GM12874 (cell line): ENCODE data around the gene SLC9A3.

Source experiments
- CTCF ChIP-seq: IDR thresholded peaks from 2 replicates; pipeline ENCODE4 v1.5.1; 2011; ENCODE audit warnings: low read depth, mild to moderate bottlenecking, control low read depth, low read length, moderate library complexity; ENCODE audit not compliant: insufficient read depth

SLC9A3 gene

GRCh38 chr5:491119-491855 is 33.0 kb downstream of the SLC9A3 start:
- no peak for TF ChIP-seq CTCF

DNA sequence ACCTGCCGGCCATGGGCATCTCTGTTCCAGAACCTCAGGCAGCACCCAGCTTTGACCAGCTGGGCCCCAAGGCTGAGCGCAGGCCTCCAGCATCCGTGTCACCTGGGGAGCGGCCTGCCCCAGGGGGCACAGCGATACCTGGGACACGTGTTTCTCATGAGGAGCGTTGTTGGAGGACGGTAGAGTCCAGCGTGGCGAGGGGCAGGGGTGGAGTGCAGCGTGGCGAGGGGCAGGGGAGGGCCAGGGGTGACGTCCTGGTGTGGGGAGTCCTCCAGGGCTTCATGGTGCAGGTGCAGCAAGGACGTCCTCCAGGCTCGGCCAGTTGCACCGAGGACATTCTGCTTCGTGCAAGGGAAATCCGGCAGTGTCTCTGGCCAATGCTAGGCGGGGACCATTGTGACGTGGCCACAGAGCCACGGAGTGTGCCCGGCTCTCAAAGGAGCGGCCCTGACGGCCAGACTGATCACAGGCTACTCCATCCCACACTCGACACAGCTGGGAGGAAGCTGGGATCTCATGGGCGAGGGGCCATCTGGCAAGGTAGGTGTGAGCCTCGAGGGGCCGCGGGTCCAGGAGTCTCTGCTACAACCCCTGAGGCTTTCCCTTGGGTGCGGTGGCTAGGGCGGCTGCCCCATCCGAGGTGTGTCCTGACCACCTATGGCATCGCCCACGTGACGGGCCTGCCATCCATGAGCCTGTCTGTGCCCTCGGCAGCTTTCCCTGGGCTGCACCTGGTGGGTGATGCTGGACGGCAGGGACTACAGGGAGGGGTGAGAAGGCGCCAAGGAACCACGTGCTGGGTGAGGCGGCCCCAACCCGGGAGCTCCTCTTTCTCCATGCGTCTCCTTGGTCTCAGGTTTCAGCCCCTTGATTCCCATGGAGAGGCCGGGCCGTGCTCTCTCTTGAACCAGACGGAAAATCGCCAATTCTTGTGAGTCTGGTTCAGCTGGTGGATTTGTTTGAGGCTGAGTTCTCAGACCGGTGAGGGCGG is 33.8 kb downstream of the SLC9A3 start:
- TF ChIP-seq CTCF, result no peak

DNA sequence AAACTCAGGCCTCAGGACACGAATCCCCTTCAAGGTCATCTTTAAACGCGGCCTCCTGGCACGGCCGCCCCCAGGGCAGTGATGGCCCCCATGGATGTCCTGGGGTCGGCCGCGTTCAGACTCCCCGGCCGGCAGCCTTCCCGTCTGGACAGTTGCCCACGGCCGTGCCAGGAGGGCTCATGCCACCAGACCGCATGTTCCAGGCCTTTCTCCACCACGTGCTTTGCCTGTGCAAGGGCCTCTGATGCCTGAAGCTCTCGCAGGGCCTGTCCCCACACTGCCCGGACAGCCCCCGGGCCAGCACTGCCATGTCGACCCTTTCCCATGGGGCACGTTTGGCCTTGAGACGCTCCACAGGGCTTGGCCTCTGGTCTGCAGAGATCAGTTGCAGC is 34.6 kb downstream of the SLC9A3 start:
- TF ChIP-seq CTCF, result no peak

DNA sequence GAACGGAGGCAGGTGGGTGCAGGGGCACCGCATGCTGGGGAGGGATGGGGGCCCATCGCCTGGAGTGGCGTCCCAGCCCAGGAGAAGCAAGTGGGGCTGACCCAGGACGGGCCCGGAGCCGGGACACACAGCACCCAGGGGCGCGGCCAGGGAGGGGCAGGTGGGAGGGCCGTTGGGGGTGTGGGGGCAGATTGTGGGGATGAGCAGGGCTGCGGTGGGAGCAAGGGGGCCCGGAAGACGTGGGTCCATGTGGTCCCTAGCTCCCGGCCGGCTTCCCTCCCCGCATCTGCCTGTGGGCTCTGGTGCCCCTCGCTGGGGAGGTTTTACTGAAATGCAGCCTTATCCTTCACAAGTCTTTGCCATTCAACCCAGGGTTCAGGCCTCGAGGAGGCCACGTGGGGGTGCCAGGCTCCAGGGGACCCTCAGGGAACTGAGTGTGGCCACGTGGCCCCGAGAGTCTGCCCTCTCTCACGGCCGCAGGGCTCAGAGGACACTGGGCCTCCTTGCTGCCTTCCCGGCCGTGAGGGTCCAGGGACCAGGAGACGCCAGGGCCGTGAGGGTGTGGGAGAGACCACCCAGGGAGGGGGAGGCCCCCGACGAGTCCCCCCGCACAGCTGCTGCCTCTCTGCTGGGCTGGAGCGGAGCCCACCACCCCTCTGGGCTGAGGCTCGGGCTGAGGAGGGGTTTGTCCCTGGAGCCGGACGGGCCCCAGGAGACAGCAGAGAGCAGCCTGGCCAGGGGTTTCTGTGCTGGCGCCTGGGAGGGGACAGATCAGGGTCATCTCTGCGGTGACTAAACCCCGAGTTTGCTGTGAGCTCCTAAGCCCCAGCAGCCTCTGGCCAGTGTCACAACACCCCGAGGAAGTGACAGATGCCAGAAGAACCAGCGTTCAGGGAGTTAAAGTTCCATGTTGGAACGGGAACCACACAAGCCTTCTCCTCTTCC is 35.2 kb downstream of the SLC9A3 start:
- no peak for TF ChIP-seq CTCF

DNA sequence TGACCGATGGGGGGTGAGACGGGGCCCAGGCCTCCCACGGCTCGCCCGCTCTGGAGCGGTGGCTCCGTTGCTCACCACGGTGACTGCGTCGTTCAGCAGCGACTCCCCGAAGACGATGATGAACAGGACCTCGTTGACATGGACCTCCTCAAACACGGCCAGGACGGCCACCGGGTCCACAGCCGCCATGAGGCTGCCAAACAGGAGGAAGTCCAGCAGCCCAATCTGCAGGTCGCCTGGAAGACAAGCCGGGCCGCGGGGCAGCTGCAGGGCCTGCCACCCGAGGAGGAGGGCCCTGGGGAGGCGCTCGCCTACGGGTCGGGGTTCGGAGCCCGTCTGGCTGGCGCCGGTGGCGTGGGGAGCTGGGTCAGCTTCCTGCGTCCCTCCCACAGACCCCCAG is 36.0 kb downstream of the SLC9A3 start:
- TF ChIP-seq CTCF, result no peak

- no peak for TF ChIP-seq CTCF
Measured at GRCh38 chr5:485946-486491, 38.2 kb downstream of the SLC9A3 start.
